ENCODE measurements around the gene DCLK1. TPM values are rescaled to one million over a fixed set of nuclear protein-coding genes. Genes with fewer than 3 reads are reported as not detected.

The DCLK1 gene
- total and polyA plus RNA-seq, 8 donors: 10.5 to 20.5 (median 12.8) TPM

DNA sequence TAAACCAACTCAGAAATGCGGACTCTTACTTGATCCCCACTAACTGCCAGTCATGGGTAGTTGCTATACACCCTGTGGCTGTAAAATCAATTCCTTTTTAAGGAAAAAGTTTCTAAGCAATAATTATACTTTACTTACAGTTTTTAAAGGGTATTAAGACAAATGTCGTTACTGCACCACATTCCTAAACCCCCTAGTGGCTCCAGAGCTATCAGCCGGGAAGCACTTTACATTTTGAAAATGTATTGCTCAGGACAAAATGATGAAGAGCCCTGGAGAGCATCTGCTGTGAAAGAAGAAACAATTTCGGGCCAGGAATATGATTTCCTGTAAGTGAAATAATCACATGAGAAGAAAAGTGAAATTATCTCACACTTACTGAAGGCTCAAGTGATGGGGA, 36.7 kb downstream of the DCLK1 start:
- no peak overlapping the region for H3K27ac ChIP-seq
- ATAC-seq: no peak
- H3K4me1 ChIP-seq: no peaks in the 10 kb centered on the region

DNA sequence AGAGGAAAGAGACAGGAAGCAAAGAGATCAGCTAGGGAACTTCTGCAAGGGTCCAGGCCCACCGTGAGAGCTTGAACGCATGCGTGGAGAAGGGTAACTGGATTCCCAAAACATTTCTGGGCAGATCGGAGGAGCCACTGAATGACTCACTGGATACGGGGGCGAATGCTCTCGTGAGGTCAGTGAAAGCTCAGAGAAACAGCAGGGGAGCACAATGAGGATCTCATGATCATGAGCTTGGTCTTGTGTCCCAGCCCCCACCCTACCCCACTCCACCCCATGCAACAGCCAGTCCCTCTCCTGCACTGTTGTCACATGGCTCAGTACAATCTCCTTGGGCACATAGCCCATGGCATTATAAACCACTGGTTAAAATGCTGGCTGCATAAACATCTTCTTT, 40.6 kb downstream of the DCLK1 start:
- no peaks in the 10 kb centered on the region for H3K4me1 ChIP-seq
- no peaks in the 10 kb centered on the region for H3K9me3 ChIP-seq
- H3K36me3 ChIP-seq: no peaks in the 10 kb centered on the region
- intact Hi-C loops (cut with DNase I): no loop called here
- H3K27me3 ChIP-seq: no peaks in the 10 kb centered on the region
- no peak overlapping the region for H3K4me3 ChIP-seq
- DNase-seq (no peak), ATAC-seq (no peak)
- no peak overlapping the region for H3K27ac ChIP-seq
- TF ChIP-seq, protein P1, sequence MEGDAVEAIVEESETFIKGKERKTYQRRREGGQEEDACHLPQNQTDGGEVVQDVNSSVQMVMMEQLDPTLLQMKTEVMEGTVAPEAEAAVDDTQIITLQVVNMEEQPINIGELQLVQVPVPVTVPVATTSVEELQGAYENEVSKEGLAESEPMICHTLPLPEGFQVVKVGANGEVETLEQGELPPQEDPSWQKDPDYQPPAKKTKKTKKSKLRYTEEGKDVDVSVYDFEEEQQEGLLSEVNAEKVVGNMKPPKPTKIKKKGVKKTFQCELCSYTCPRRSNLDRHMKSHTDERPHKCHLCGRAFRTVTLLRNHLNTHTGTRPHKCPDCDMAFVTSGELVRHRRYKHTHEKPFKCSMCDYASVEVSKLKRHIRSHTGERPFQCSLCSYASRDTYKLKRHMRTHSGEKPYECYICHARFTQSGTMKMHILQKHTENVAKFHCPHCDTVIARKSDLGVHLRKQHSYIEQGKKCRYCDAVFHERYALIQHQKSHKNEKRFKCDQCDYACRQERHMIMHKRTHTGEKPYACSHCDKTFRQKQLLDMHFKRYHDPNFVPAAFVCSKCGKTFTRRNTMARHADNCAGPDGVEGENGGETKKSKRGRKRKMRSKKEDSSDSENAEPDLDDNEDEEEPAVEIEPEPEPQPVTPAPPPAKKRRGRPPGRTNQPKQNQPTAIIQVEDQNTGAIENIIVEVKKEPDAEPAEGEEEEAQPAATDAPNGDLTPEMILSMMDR (IDR thresholded peaks at IDR 0.05): no peak

More for the DNA sequence above, 36.7 kb downstream of the DCLK1 start:
- no peak for DNase-seq
- H3K4me3 ChIP-seq: no peak overlapping the region
- TF ChIP-seq, protein P1 (IDR thresholded peaks at IDR 0.05): no peak
- no peaks in the 10 kb centered on the region for H3K9me3 ChIP-seq
- intact Hi-C loops (cut with DNase I): no loop called here
- H3K27me3 ChIP-seq: no peaks in the 10 kb centered on the region
- H3K36me3 ChIP-seq: no peaks in the 10 kb centered on the region

DNA sequence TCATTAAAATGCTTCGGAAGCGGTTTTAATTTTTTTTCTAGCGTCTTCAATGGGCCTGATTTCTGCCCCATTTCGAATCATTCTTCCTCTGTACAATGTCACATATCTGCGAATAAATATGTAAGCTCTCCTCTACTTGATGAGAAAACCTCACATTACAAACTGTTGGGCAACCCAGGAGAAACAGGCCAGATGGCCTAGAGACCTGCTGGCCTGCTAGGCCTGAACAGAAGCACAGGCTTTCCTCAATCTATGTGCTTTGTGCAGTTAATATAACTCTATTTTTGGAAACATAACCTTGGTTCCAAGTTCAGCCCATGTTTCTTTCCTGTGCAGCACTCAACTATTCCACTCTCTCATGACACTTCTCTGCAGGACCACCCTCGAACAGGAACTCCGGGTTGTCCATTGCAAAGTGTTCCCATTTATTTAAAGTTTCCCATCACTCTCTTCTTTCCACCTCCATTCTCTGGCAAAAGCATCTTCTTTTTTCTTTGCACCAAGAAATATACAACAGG, 42.0 kb downstream of the DCLK1 start:
- intact Hi-C loops (cut with DNase I): no loop called here
- no peaks in the 10 kb centered on the region for H3K27me3 ChIP-seq
- no peak for DNase-seq
- H3K36me3 ChIP-seq: no peaks in the 10 kb centered on the region
- TF ChIP-seq, protein P1 (IDR thresholded peaks at IDR 0.05): no peak
- H3K27ac ChIP-seq: no peak overlapping the region
- no peaks in the 10 kb centered on the region for H3K4me1 ChIP-seq
- no peaks in the 10 kb centered on the region for H3K9me3 ChIP-seq
- no peak for ATAC-seq
- no peak overlapping the region for H3K4me3 ChIP-seq

DNA sequence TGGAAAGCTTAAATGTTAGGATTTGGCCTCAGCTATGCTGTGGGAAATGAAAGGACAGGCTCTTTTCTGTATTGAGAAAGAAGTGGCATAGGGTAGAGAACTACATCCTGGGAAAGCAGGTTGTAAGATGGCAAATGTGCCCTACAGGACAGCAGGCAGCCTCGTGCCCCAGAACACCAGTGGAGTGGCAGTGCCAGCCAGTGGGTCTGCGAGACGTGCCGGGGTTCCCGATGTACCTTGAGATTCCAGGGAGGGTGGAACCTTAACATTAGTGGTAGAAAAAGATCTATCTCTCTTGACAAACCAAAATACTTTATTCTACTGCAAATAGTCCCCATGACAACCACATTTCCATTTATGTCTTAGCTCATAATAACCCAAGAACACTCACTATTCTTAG, 42.7 kb downstream of the DCLK1 start:
- no peaks in the 10 kb centered on the region for H3K4me1 ChIP-seq
- DNase-seq (no peak), ATAC-seq (no peak)
- H3K27ac ChIP-seq: no peak overlapping the region
- TF ChIP-seq, protein P1 (IDR thresholded peaks at IDR 0.05): no peak
- H3K36me3 ChIP-seq: no peaks in the 10 kb centered on the region
- intact Hi-C loops (cut with DNase I): no loop called here
- no peaks in the 10 kb centered on the region for H3K27me3 ChIP-seq
- H3K4me3 ChIP-seq: no peak overlapping the region
- no peaks in the 10 kb centered on the region for H3K9me3 ChIP-seq

DNA sequence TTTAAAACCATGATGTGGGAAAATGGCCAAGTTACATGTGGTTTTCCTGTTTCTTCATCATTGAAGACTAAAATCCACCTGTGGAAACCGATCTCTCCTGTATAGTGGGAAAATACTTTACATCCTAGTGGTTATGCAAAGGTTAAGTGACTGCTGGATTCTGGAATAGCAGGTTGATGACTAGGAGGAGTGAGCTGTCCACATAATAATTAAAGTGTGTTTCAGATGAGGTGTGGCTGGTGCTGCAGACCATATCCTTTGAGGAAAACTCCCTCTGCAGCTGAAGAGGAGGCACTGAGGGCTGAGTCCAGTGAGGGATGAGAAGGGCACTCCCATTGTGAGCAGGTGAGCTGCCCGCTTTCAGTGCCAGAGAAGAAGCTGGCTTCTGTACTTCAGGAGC, 43.2 kb downstream of the DCLK1 start:
- ATAC-seq (no peak), DNase-seq (no peak)
- H3K27ac ChIP-seq: no peak overlapping the region
- intact Hi-C loops (cut with DNase I): no loop called here
- no peaks in the 10 kb centered on the region for H3K9me3 ChIP-seq
- no peak overlapping the region for H3K4me3 ChIP-seq
- H3K36me3 ChIP-seq: no peaks in the 10 kb centered on the region
- H3K27me3 ChIP-seq: no peaks in the 10 kb centered on the region
- TF ChIP-seq, protein P1 (IDR thresholded peaks at IDR 0.05): no peak
- no peaks in the 10 kb centered on the region for H3K4me1 ChIP-seq

All from left lung (tissue), 10 donors.